SK-N-SH treated with all-trans-retinoic acid at 6 μM for 48 hours (cell line): Measurements from ENCODE around the gene SNX21.

Experiments used
- ATAC-seq: fragments of 200-7000 bp; cut with Tn5 transposase; 3 replicates; pipeline ENCODE4 v1.9.1; 2020; ENCODE audit warnings: mild to moderate bottlenecking, moderate library complexity
- ARNTL ChIP-seq: fragments of 450-650 bp; formaldehyde crosslinking; IDR thresholded peaks from 2 replicates; pipeline ENCODE4 v1.5.0; 2020; ENCODE audit warnings: low read depth, mild to moderate bottlenecking, moderate library complexity, borderline replicate concordance
- CREB5 ChIP-seq: fragments of 250-450 bp; sonication (Bioruptor Pico); IDR thresholded peaks from 2 replicates; pipeline ENCODE4 v1.5.1; 2020; ENCODE audit warnings: low read depth, mild to moderate bottlenecking, moderate library complexity
- CSDC2 ChIP-seq: fragments of 250-450 bp; sonication (Bioruptor Pico); IDR thresholded peaks from 2 replicates; pipeline ENCODE4 v1.5.0; 2020; ENCODE audit warnings: mild to moderate bottlenecking, moderate library complexity
- CSRNP3 ChIP-seq: fragments of 250-450 bp; sonication (Bioruptor Pico); IDR thresholded peaks from 2 replicates; pipeline ENCODE4 v1.5.1; 2021; ENCODE audit warnings: mild to moderate bottlenecking, moderate library complexity
- ESRRG ChIP-seq: fragments of 250-450 bp; sonication (Bioruptor Pico); IDR thresholded peaks from 2 replicates; pipeline ENCODE4 v1.6.1; 2021; ENCODE audit warnings: mild to moderate bottlenecking
- GLIS3 ChIP-seq: fragments of 250-450 bp; sonication (Bioruptor Pico); IDR thresholded peaks from 2 replicates; pipeline ENCODE4 v1.5.0; 2020; ENCODE audit warnings: mild to moderate bottlenecking, moderate library complexity
- ISL1 ChIP-seq: fragments of 250-450 bp; sonication (Bioruptor Pico); IDR thresholded peaks from 2 replicates; pipeline ENCODE4 v2.1.2; 2022; ENCODE audit warnings: mild to moderate bottlenecking, moderate library complexity
- OSR1 ChIP-seq: fragments of 250-450 bp; sonication (Bioruptor Pico); IDR thresholded peaks from 2 replicates; pipeline ENCODE4 v1.8.0; 2022; ENCODE audit warnings: moderate library complexity, mild to moderate bottlenecking, inconsistent platforms
- PATZ1 ChIP-seq: fragments of 250-450 bp; sonication (Bioruptor Pico); IDR thresholded peaks from 2 replicates; pipeline ENCODE4 v1.8.0; 2020; ENCODE audit warnings: mild to moderate bottlenecking, moderate library complexity, borderline replicate concordance
- POU6F1 ChIP-seq: fragments of 250-450 bp; sonication (Bioruptor Pico); IDR thresholded peaks from 2 replicates; pipeline ENCODE4 v1.8.0; 2021; ENCODE audit warnings: low read depth, mild to moderate bottlenecking, moderate library complexity, borderline replicate concordance
- PPARA ChIP-seq: fragments of 250-450 bp; sonication (Bioruptor Pico); IDR thresholded peaks from 2 replicates; pipeline ENCODE4 v1.5.0; 2020; ENCODE audit warnings: mild to moderate bottlenecking, borderline replicate concordance
- RARB ChIP-seq: fragments of 250-450 bp; sonication (Bioruptor Pico); IDR thresholded peaks from 2 replicates; pipeline ENCODE4 v1.8.0; 2021; ENCODE audit warnings: mild to moderate bottlenecking, moderate library complexity
- SNAI2 ChIP-seq: fragments of 250-450 bp; sonication (Bioruptor Pico); IDR thresholded peaks from 2 replicates; pipeline ENCODE4 v1.5.0; 2020; ENCODE audit warnings: mild to moderate bottlenecking, moderate library complexity
- TCF4 ChIP-seq: fragments of 250-450 bp; sonication (Bioruptor Pico); IDR thresholded peaks from 2 replicates; pipeline ENCODE4 v1.8.0; 2021; ENCODE audit warnings: mild to moderate bottlenecking, moderate library complexity, borderline replicate concordance
- TOX ChIP-seq: fragments of 250-450 bp; sonication (Bioruptor Pico); IDR thresholded peaks from 2 replicates; pipeline ENCODE4 v1.8.0; 2021; ENCODE audit warnings: mild to moderate bottlenecking, moderate library complexity, borderline replicate concordance
- TSHZ2 ChIP-seq: fragments of 250-450 bp; sonication (Bioruptor Pico); IDR thresholded peaks from 2 replicates; pipeline ENCODE4 v1.5.0; 2020; ENCODE audit warnings: mild to moderate bottlenecking, moderate library complexity
- ZC3H10 ChIP-seq: fragments of 250-450 bp; sonication (Bioruptor Pico); IDR thresholded peaks from 2 replicates; pipeline ENCODE4 v1.5.1; 2021; ENCODE audit warnings: mild to moderate bottlenecking, moderate library complexity
- ZFP3 ChIP-seq: fragments of 250-450 bp; sonication (Bioruptor Pico); IDR thresholded peaks from 2 replicates; pipeline ENCODE4 v1.5.0; 2020; ENCODE audit warnings: mild to moderate bottlenecking, moderate library complexity
- ZFP30 ChIP-seq: fragments of 450-650 bp; formaldehyde crosslinking; IDR thresholded peaks from 2 replicates; pipeline ENCODE4 v1.5.0; 2022; ENCODE audit warnings: mild to moderate bottlenecking, moderate library complexity
- ZNF565 ChIP-seq: fragments of 450-650 bp; formaldehyde crosslinking; conservative IDR thresholded peaks from 2 replicates; pipeline ENCODE4 v1.5.0; 2020; ENCODE audit warnings: low read depth, mild to moderate bottlenecking, moderate library complexity
- ZNF70 ChIP-seq: fragments of 450-650 bp; formaldehyde crosslinking; IDR thresholded peaks from 2 replicates; pipeline ENCODE4 v1.5.0; 2020; ENCODE audit warnings: mild to moderate bottlenecking, moderate library complexity
- ZNF8 ChIP-seq: fragments of 450-650 bp; formaldehyde crosslinking; IDR thresholded peaks from 2 replicates; pipeline ENCODE4 v1.5.0; 2020; ENCODE audit warnings: mild to moderate bottlenecking, moderate library complexity

Gene SNX21

GRCh38 chr20:45833030-45833882, at the start of gene SNX21:
Gene SNX21, plus strand, starts transcription at chr20:45833799. Its CDS starts 121 bp downstream, at chr20:45833920.
- peak; percentile 96 for ATAC-seq
- TF ChIP-seq RARB (no peak), CSDC2 (no peak), ZFP30 (CRISPR knock-in tag) (no peak), OSR1 (no peak), PPARA (no peak)

- ATAC-seq: no peak
- TF ChIP-seq CSDC2 (no peak), PATZ1 (no peak), POU6F1 (no peak), CSRNP3 (no peak), ESRRG (CRISPR knock-in tag) (no peak), ZFP3 (CRISPR knock-in tag) (no peak), ARNTL (CRISPR knock-in tag) (no peak), ISL1 (CRISPR knock-in tag) (no peak), GLIS3 (CRISPR knock-in tag) (no peak), ZNF8 (CRISPR knock-in tag) (no peak), ZC3H10 (no peak), PPARA (no peak), ZNF70 (CRISPR knock-in tag) (no peak), CREB5 (CRISPR knock-in tag) (no peak), SNAI2 (CRISPR knock-in tag) (no peak), TSHZ2 (CRISPR knock-in tag) (no peak), OSR1 (no peak), RARB (no peak), TOX (CRISPR knock-in tag) (no peak)
Observed at GRCh38 chr20:45788351-45788750, 45.2 kb upstream of the SNX21 start.

- peak; percentile 8; the same call in 2 of the 3 replicates for ATAC-seq
- no peak for TF ChIP-seq PATZ1
- no peak for TF ChIP-seq ISL1 (CRISPR knock-in tag)
- TF ChIP-seq PPARA: no peak
- TF ChIP-seq ZFP3 (CRISPR knock-in tag): no peak
- no peak for TF ChIP-seq RARB
- TF ChIP-seq CSDC2: no peak
- TF ChIP-seq ZNF70 (CRISPR knock-in tag): no peak
- no peak for TF ChIP-seq ESRRG (CRISPR knock-in tag)
- TF ChIP-seq TCF4 (CRISPR knock-in tag): no peak
- no peak for TF ChIP-seq ZNF565 (CRISPR knock-in tag)
- TF ChIP-seq OSR1: no peak
- TF ChIP-seq POU6F1: no peak
- TF ChIP-seq SNAI2 (CRISPR knock-in tag): no peak
- no peak for TF ChIP-seq ZC3H10
Observed at GRCh38 chr20:45792317-45793118, 41.1 kb upstream of the SNX21 start.
